HEK293 (cell line): ENCODE measurements around the gene RPL36.

Experiments
- GLI4 ChIP-seq: fragments of 450-650 bp; formaldehyde crosslinking; IDR thresholded peaks from 2 replicates; pipeline ENCODE4 v1.5.1; 2016; ENCODE audit warnings: missing biosample characterization, missing genetic modification characterization
- KLF16 ChIP-seq: fragments of 450-650 bp; formaldehyde crosslinking; IDR thresholded peaks from 2 replicates; pipeline ENCODE4 v1.5.1; 2017; ENCODE audit warnings: missing biosample characterization, missing genetic modification characterization
- PRDM1 ChIP-seq: fragments of 450-650 bp; formaldehyde crosslinking; IDR thresholded peaks from 2 replicates; pipeline ENCODE4; 2016; ENCODE audit warnings: missing biosample characterization, missing genetic modification characterization
- PRDM10 ChIP-seq: fragments of 450-650 bp; formaldehyde crosslinking; IDR thresholded peaks from 2 replicates; pipeline ENCODE4 v1.5.1; 2016; ENCODE audit warnings: missing biosample characterization, missing genetic modification characterization
- SALL2 ChIP-seq: fragments of 450-650 bp; formaldehyde crosslinking; IDR thresholded peaks from 2 replicates; pipeline ENCODE4 v1.5.0; 2017; ENCODE audit warnings: missing biosample characterization, mild to moderate bottlenecking, missing genetic modification characterization, borderline replicate concordance
- SCRT1 ChIP-seq: fragments of 450-650 bp; formaldehyde crosslinking; IDR thresholded peaks from 2 replicates; pipeline ENCODE4 v1.5.1; 2016; ENCODE audit warnings: missing biosample characterization, missing genetic modification characterization, borderline replicate concordance
- TRIM28 ChIP-seq: IDR thresholded peaks from 2 replicates; pipeline ENCODE4 v1.6.1; 2011; ENCODE audit warnings: low read length, control low read depth, borderline replicate concordance
- YY2 ChIP-seq: fragments of 450-650 bp; formaldehyde crosslinking; IDR thresholded peaks from 2 replicates; pipeline ENCODE4 v1.5.1; 2016; ENCODE audit warnings: missing biosample characterization, missing genetic modification characterization
- ZBTB20 ChIP-seq: fragments of 450-650 bp; formaldehyde crosslinking; IDR thresholded peaks from 2 replicates; pipeline ENCODE4 v1.5.1; 2016; ENCODE audit warnings: missing biosample characterization, missing genetic modification characterization
- ZBTB44 ChIP-seq: fragments of 450-650 bp; IDR thresholded peaks from 2 replicates; pipeline ENCODE4 v1.5.1; 2018; ENCODE audit warnings: missing biosample characterization, mild to moderate bottlenecking, missing genetic modification characterization
- ZBTB8A ChIP-seq: fragments of 450-650 bp; formaldehyde crosslinking; IDR thresholded peaks from 2 replicates; pipeline ENCODE4 v1.5.1; 2016; ENCODE audit warnings: missing biosample characterization, missing genetic modification characterization
- ZFP3 ChIP-seq: fragments of 450-650 bp; formaldehyde crosslinking; IDR thresholded peaks from 2 replicates; pipeline ENCODE4 v1.5.1; 2016; ENCODE audit warnings: low read depth, missing biosample characterization, missing genetic modification characterization
- ZNF121 ChIP-seq: fragments of 450-650 bp; formaldehyde crosslinking; IDR thresholded peaks from 2 replicates; pipeline ENCODE4 v1.5.1; 2016; ENCODE audit warnings: missing biosample characterization, missing genetic modification characterization
- ZNF146 ChIP-seq: fragments of 450-650 bp; formaldehyde crosslinking; IDR thresholded peaks from 2 replicates; pipeline ENCODE4 v1.5.1; 2016; ENCODE audit warnings: missing biosample characterization, missing genetic modification characterization
- ZNF175 ChIP-seq: fragments of 450-650 bp; formaldehyde crosslinking; IDR thresholded peaks from 2 replicates; pipeline ENCODE4 v1.5.1; 2016; ENCODE audit warnings: missing biosample characterization, missing genetic modification characterization
- ZNF202 ChIP-seq: fragments of 450-650 bp; formaldehyde crosslinking; IDR thresholded peaks from 2 replicates; pipeline ENCODE4 v1.5.1; 2016; ENCODE audit warnings: missing biosample characterization, missing genetic modification characterization, borderline replicate concordance
- ZNF274 ChIP-seq, 2 experiments: fragments of 200-500 bp in 1 of 2; fragments of 450-650 bp in 1 of 2; sonication (Bioruptor generic) in 1 of 2; formaldehyde crosslinking in 1 of 2; IDR thresholded peaks; 2 replicates each; pipeline versions ENCODE4 v1.5.1 to v1.6.1; 2014 to 2016; ENCODE audit warnings: borderline replicate concordance in 1 of 2, inconsistent platforms in 1 of 2, low read length in 1 of 2, missing biosample characterization in 1 of 2, missing genetic modification characterization in 1 of 2
- ZNF280C ChIP-seq: fragments of 450-650 bp; formaldehyde crosslinking; IDR thresholded peaks from 2 replicates; pipeline ENCODE4 v1.5.1; 2016; ENCODE audit warnings: missing biosample characterization, missing genetic modification characterization
- ZNF280D ChIP-seq: fragments of 450-650 bp; formaldehyde crosslinking; IDR thresholded peaks from 2 replicates; pipeline ENCODE4 v1.5.1; 2016; ENCODE audit warnings: missing biosample characterization, missing genetic modification characterization
- ZNF292 ChIP-seq: fragments of 450-650 bp; formaldehyde crosslinking; IDR thresholded peaks from 2 replicates; pipeline ENCODE4 v1.5.1; 2016; ENCODE audit warnings: low read depth, missing biosample characterization, missing genetic modification characterization, borderline replicate concordance
- ZNF449 ChIP-seq: fragments of 450-650 bp; formaldehyde crosslinking; IDR thresholded peaks from 2 replicates; pipeline ENCODE4 v1.5.1; 2017; ENCODE audit warnings: missing biosample characterization, mild to moderate bottlenecking, missing genetic modification characterization, moderate library complexity
- ZNF514 ChIP-seq: fragments of 450-650 bp; formaldehyde crosslinking; IDR thresholded peaks from 2 replicates; pipeline ENCODE4 v1.5.1; 2016; ENCODE audit warnings: missing biosample characterization, missing genetic modification characterization
- ZNF521 ChIP-seq: fragments of 450-650 bp; formaldehyde crosslinking; IDR thresholded peaks from 2 replicates; pipeline ENCODE4 v1.5.1; 2017; ENCODE audit warnings: missing biosample characterization, mild to moderate bottlenecking, missing genetic modification characterization
- ZNF530 ChIP-seq: fragments of 450-650 bp; formaldehyde crosslinking; IDR thresholded peaks from 2 replicates; pipeline ENCODE4 v1.5.1; 2016; ENCODE audit warnings: low read depth, missing biosample characterization, missing genetic modification characterization
- ZNF670 ChIP-seq: fragments of 450-650 bp; formaldehyde crosslinking; IDR thresholded peaks from 2 replicates; pipeline ENCODE4 v1.5.1; 2016; ENCODE audit warnings: missing biosample characterization, missing genetic modification characterization, low read depth
- ZSCAN16 ChIP-seq: fragments of 450-650 bp; formaldehyde crosslinking; IDR thresholded peaks from 2 replicates; pipeline ENCODE4 v1.5.1; 2016; ENCODE audit warnings: missing biosample characterization, missing genetic modification characterization
- ZSCAN23 ChIP-seq: fragments of 450-650 bp; formaldehyde crosslinking; IDR thresholded peaks from 2 replicates; pipeline ENCODE4 v1.5.1; 2016; ENCODE audit warnings: missing biosample characterization, missing genetic modification characterization

RPL36 gene

GRCh38 chr19:5719961-5720790, 30.1 kb downstream of the RPL36 start, which contains the start of the genes CATSPERD and LONP1 (continued):
- TF ChIP-seq ZBTB44 (tag by site-specific recombination), result no peak
- no peak for TF ChIP-seq ZNF280D (tag by site-specific recombination)
- TF ChIP-seq ZNF121 (tag by site-specific recombination), result no peak
- no peak for TF ChIP-seq ZNF175 (tag by site-specific recombination)
- no peak for TF ChIP-seq ZSCAN23 (tag by site-specific recombination)
- no peak for TF ChIP-seq PRDM10
- TF ChIP-seq ZNF280C (tag by site-specific recombination), result no peak
- TF ChIP-seq PRDM1 (tag by site-specific recombination), result no peak
- TF ChIP-seq ZNF670 (tag by site-specific recombination), result no peak
- no peak for TF ChIP-seq ZFP3 (tag by site-specific recombination)
- peak; percentile 87 for TF ChIP-seq ZBTB8A (tag by site-specific recombination)
- TF ChIP-seq ZBTB20, result no peak
- TF ChIP-seq ZNF292 (tag by site-specific recombination), result no peak
- no peak for TF ChIP-seq ZSCAN16 (tag by site-specific recombination)
- TF ChIP-seq ZNF530, result no peak
- TF ChIP-seq ZNF274 (IDR thresholded peaks at IDR 0.05; ENCODE audit: low read length), result no peak
- no peak for TF ChIP-seq ZNF274 (tag by site-specific recombination; IDR thresholded peaks at IDR 0.05; ENCODE audit: borderline replicate concordance)
- no peak for TF ChIP-seq ZNF521 (tag by site-specific recombination)
- TF ChIP-seq YY2, result peak; percentile 97
- TF ChIP-seq KLF16 (tag by site-specific recombination), result no peak
- TF ChIP-seq ZNF146 (tag by site-specific recombination), result no peak
- TF ChIP-seq TRIM28, result no peak; the same call in 1 of the 2 replicates
- TF ChIP-seq GLI4, result no peak
- no peak for TF ChIP-seq SCRT1 (tag by site-specific recombination)
- TF ChIP-seq ZNF202 (tag by site-specific recombination), result no peak
- TF ChIP-seq ZNF449 (tag by site-specific recombination), result peak; percentile 77
- TF ChIP-seq ZNF514 (tag by site-specific recombination), result no peak
- TF ChIP-seq SALL2 (tag by site-specific recombination), result no peak
